ENCODE results near the gene GRAP. TPM values are rescaled to one million over a fixed set of nuclear protein-coding genes. Genes with fewer than 3 reads are reported as not detected.

Gene GRAP
- polyA plus RNA-seq, 2 of the 4 experiments (the other 2 are of a cell fraction) = 0.19 TPM

- Histone ChIP-seq H3K4me2 (no peak overlapping the region), H3K27ac (0 out of 6 replicates have a peak overlapping the region, but pooled peaks of 1 of the 2 experiments have one; percentile 17), H3K4me3 (no peak overlapping the region), H3K9me3 (no peaks in the 10 kb centered on the region), H3K4me1 (peaks cover 10% of the 10 kb centered on the region)
- TF ChIP-seq ELK1 (IDR thresholded peaks at IDR 0.05; ENCODE audit: low read depth, low read length) = no peak
- no peak for TF ChIP-seq HOXB5 (CRISPR knock-in tag; IDR thresholded peaks at IDR 0.05)
- no peak for TF ChIP-seq POLR2A (IDR thresholded peaks at IDR 0.05; ENCODE audit: low read length)
- no peak for TF ChIP-seq HOXB13 (CRISPR knock-in tag; IDR thresholded peaks at IDR 0.05; ENCODE audit: low read depth)
- TF ChIP-seq ATOH8 (CRISPR knock-in tag; IDR thresholded peaks at IDR 0.05; ENCODE audit: low read depth) = no peak
- ChIA-PET CTCF (interaction anchor here (1.1 to 13.6 kb wide), 2 partner anchors 8 to 55 kb away, joined by 3 to 110 read pairs; no protein-coding TSS in a partner anchor), POLR2A (no interaction called here)
- DNase-seq (ENCODE audit: low read depth in 1 of 2, low spot score in 1 of 2) (no peak), FAIRE-seq (no peak), ATAC-seq (no peak)
- 73% methylated on average over 7 of the region's 7 CpGs for WGBS (ENCODE audit: missing lambda C conversion rate)
Observed at GRCh38 chr17:19016881-19017280, 29.9 kb downstream of the GRAP start.

GRCh38 chr17:19016297-19016696 lies 30.5 kb downstream of the GRAP start:
- no peaks in the 10 kb centered on the region for H3K9me3 ChIP-seq
- FAIRE-seq (no peak), ATAC-seq (no peak), DNase-seq (ENCODE audit: low read depth in 1 of 2, low spot score in 1 of 2) (no peak)
- ChIA-PET POLR2A (no interaction called here), CTCF (interaction anchor here (1.1 to 13.6 kb wide), 3 partner anchors 8 to 54 kb away, joined by 3 to 110 read pairs (median 5); partner anchors contain the start of gene FAM83G)
- peaks cover 16% of the 10 kb centered on the region for H3K4me1 ChIP-seq
- H3K4me3 ChIP-seq = no peak overlapping the region
- WGBS (ENCODE audit: missing lambda C conversion rate) = 86% methylated on average over 8 of the region's 8 CpGs
- TF ChIP-seq HEYL (CRISPR knock-in tag; IDR thresholded peaks at IDR 0.05) = no peak
- TF ChIP-seq ESRRA (IDR thresholded peaks at IDR 0.05; ENCODE audit: borderline replicate concordance, low read length) = no peak
- TF ChIP-seq ZC3H11A (IDR thresholded peaks at IDR 0.05) = no peak
- no peak for TF ChIP-seq HOXA7 (CRISPR knock-in tag; IDR thresholded peaks at IDR 0.05)
- no peak for TF ChIP-seq MAFK (IDR thresholded peaks at IDR 0.05; ENCODE audit: partially characterized antibody)
- H3K27ac ChIP-seq = 0 out of 6 replicates have a peak overlapping the region, but pooled peaks of 1 of the 2 experiments have one; percentile 17
- no peak overlapping the region for H3K4me2 ChIP-seq

- TF ChIP-seq ZFP36 (IDR thresholded peaks at IDR 0.05; ENCODE audit: borderline replicate concordance, partially characterized antibody) = peak; percentile 64
- TF ChIP-seq FOSL2 (IDR thresholded peaks at IDR 0.05) = no peak
- peak; percentile 46 for TF ChIP-seq FOSL2 (CRISPR knock-in tag; IDR thresholded peaks at IDR 0.05)
- no peak for TF ChIP-seq MAX (IDR thresholded peaks at IDR 0.05)
- Histone ChIP-seq H3K9me3 (no peaks in the 10 kb centered on the region), H3K4me1 (peaks cover 25% of the 10 kb centered on the region), H3K27ac (peak overlapping the region in 1 of 2 experiments; percentile 48; a peak in 2 of 6 replicates), H3K4me3 (no peak overlapping the region), H3K4me2 (no peak overlapping the region)
- ATAC-seq (no peak), DNase-seq (ENCODE audit: low read depth in 1 of 2, low spot score in 1 of 2) (no peak), FAIRE-seq (no peak)
- ChIA-PET CTCF (interaction anchor here (2.0 to 13.6 kb wide), 2 partner anchors 11 to 54 kb away, joined by 5 to 110 read pairs; partner anchors contain the start of gene FAM83G), POLR2A (interaction anchor here (1.2 kb wide), 1 partner anchor 11 kb away, joined by 4 read pairs; the partner anchor contains the start of gene FAM83G)
- WGBS (ENCODE audit: missing lambda C conversion rate) = 64% methylated on average over 7 of the region's 7 CpGs
Observed at GRCh38 chr17:19015428-19015827, 31.3 kb downstream of the GRAP start.

- WGBS (ENCODE audit: missing lambda C conversion rate) = 90% methylated on average over 25 of the region's 29 CpGs
- no peak overlapping the region for H3K4me2 ChIP-seq
- peaks cover 30% of the 10 kb centered on the region for H3K4me1 ChIP-seq
- FAIRE-seq = no peak
- H3K9me3 ChIP-seq = no peaks in the 10 kb centered on the region
- 0 out of 2 replicates have a peak, but pooled peaks have one; percentile 26 for TF ChIP-seq E2F6 (IDR thresholded peaks at IDR 0.05; ENCODE audit: borderline replicate concordance, low read depth)
- no peak for TF ChIP-seq ELK1 (IDR thresholded peaks at IDR 0.05; ENCODE audit: low read depth, low read length)
- no peak for ATAC-seq
- H3K27ac ChIP-seq = peak overlapping the region in 1 of 2 experiments; percentile 48; a peak in 1 of 6 replicates
- POLR2A ChIA-PET = interaction anchor here (1.2 kb wide), 1 partner anchor 10 kb away, joined by 4 read pairs; the partner anchor contains the start of gene FAM83G
- CTCF ChIA-PET = interaction anchor here (1.6 to 13.6 kb wide), 4 partner anchors 10 to 53 kb away, joined by 3 to 110 read pairs (median 6); partner anchors contain the start of gene FAM83G
- no peak for DNase-seq (ENCODE audit: low read depth in 1 of 2, low spot score in 1 of 2)
- no peak overlapping the region for H3K4me3 ChIP-seq
Observed at GRCh38 chr17:19014628-19015215, 32.0 kb downstream of the GRAP start.
